22Rv1 (cell line): ENCODE measurements around the gene ACVR2A.
A peak's percentile ranks its signal among the peaks of the same experiment; 100 is the strongest.

Source experiments
- H3K27ac ChIP-seq: fragments of 450-650 bp; 2 replicates; pipeline ENCODE4 v1.5.1; 2017
- ZFX ChIP-seq: fragments of 450-650 bp; IDR thresholded peaks from 2 replicates; pipeline ENCODE4 v1.6.1; 2017; ENCODE audit warnings: antibody characterized with exemption, borderline replicate concordance
- TF ChIP-seq, protein P1 (sequence below): fragments of 450-650 bp; IDR thresholded peaks from 2 replicates; pipeline ENCODE4 v1.5.1; 2017; ENCODE audit warnings: mild to moderate bottlenecking

Gene ACVR2A

DNA sequence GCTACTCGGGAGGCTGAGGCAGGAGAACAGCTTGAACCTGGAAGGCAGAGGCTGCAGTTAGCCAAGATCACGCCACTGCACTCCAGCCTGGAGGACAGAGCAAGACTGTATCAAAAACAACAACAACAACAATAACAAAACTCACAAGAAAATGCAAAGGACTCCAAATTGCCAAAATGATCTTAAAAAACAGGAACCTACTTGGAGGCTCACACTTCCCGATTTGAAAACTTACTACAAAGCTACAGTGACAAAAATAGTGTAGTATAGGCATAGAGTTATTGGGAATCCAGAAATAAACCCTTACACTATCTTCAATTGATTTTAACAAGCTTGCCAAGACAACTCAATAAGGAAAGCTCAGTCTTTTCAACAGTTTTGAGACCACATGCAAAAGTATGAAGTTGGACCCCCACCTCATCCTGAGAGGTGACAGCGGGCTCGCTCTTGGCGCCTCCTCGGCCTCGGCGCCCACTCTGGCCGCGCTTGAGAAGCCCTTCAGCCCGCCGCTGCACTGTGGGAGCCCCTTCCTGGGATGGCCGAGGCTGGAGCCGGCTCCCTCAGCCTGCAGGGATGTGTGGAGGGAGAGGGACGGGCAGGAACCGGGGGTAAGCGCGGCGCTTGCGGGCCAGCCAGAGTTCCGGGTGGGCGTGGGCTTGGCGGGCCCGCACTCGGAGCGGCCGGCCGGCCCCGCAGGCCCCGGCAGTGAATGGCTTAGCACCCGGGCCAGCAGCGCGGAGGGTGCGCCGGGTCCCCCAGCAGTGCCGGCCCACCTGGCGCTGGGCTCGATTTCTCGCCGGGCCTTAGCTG, 18.3 kb upstream of the ACVR2A start:
- H3K27ac ChIP-seq, result no peak overlapping the region
- TF ChIP-seq ZFX, result no peak
- TF ChIP-seq, protein P1, sequence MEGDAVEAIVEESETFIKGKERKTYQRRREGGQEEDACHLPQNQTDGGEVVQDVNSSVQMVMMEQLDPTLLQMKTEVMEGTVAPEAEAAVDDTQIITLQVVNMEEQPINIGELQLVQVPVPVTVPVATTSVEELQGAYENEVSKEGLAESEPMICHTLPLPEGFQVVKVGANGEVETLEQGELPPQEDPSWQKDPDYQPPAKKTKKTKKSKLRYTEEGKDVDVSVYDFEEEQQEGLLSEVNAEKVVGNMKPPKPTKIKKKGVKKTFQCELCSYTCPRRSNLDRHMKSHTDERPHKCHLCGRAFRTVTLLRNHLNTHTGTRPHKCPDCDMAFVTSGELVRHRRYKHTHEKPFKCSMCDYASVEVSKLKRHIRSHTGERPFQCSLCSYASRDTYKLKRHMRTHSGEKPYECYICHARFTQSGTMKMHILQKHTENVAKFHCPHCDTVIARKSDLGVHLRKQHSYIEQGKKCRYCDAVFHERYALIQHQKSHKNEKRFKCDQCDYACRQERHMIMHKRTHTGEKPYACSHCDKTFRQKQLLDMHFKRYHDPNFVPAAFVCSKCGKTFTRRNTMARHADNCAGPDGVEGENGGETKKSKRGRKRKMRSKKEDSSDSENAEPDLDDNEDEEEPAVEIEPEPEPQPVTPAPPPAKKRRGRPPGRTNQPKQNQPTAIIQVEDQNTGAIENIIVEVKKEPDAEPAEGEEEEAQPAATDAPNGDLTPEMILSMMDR, result no peak

DNA sequence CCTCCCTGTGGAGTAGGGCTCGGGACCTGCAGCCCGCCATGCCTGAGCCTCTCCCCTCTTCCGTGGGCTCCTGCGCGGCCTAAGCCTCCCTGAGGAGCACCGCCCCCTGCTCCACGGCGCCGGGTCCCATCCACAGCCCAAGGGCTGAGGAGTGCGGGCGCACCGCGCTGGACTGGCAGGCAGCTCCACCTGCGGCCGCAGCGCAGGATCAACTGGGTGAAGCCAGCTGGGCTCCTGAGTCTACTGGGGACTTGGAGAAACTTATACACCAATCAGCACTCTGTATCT, 17.8 kb upstream of the ACVR2A start:
- no peak overlapping the region for H3K27ac ChIP-seq
- no peak for TF ChIP-seq ZFX
- TF ChIP-seq, protein P1, result no peak

- no peak overlapping the region for H3K27ac ChIP-seq
- no peak for TF ChIP-seq ZFX
- TF ChIP-seq, protein P1, result no peak
Observed at GRCh38 chr2:147829106-147829505, 15.7 kb upstream of the ACVR2A start.

- H3K27ac ChIP-seq, result no peak overlapping the region
- TF ChIP-seq, protein P1, result no peak
- TF ChIP-seq ZFX, result no peak
Observed at GRCh38 chr2:147836099-147836498, 8.7 kb upstream of the ACVR2A start.

GRCh38 chr2:147843391-147843863, 1.4 kb upstream of the ACVR2A start:
- TF ChIP-seq ZFX, result no peak
- TF ChIP-seq, protein P1, result no peak
- H3K27ac ChIP-seq, result peak overlapping the region; percentile 80; the same call in 1 of the 2 replicates

DNA sequence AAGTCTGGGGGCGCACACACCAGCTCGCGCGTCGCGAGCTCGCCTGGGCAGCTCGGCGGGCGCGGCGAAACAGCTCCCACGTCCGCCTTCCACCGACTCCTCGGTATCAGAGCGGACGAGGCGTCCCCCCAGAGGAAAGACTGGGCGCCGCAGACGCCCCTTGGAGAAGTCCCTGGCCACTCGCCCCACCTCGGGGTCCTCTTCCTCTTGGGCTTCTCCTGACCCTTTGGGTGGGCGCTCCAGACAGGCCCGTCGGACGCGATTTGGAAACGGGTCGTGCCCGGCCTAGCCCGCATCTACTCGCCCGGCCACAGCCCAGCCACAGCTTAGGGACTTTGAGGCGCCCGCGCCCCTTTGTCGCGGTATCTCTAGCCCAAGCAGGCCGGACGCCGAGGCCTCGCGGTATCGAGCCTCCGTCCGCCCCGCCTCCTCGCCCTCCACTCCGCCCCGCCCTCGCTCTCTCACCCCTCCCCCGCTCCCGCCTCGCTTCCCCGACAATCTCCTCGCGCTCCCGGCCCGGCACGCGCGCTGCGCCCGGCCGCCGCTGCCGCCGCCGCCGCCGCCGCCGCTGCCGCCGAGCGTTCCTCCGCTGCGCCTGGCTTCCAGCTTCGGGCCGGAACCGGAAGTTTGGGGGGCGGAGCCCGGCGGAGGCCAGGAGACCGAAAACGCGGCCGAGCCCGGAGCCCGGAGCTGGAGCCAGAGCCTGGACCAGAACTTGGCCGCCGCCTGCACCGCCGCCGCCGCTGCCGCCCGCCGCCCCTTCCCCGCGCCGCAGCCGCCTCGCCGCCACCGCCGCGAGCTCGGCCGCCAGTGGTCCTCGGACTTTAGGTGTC, 749 bp upstream of the ACVR2A start:
- TF ChIP-seq ZFX, result no peak
- TF ChIP-seq, protein P1, result no peak
- peak overlapping the region; percentile 80 for H3K27ac ChIP-seq

DNA sequence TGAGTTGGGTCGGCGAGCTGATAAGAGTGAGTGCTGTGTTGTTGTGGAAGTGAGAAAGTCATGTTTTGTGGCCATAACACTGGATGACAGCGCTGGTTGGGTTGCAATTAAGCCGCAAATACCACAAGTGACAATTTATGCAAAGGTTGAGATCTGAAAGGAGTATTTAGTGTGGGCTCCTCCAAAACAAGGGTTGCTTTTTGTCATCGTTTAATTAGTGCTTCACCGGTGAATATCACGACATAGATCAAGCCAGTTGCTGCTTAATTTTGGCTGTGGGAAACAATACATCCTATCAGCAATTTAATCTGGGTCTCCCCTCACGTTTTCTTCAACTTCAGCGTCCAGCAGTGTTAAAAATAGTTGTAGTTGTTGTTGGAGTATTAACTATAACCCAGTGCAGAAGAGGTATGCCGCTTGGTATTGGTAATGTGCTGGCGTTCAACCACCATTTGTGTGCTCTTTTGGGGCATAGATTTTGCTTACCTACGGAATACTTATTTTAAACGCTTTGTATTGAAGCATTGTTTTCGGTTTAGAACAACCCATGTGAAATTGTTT, 662 bp downstream of the ACVR2A start:
- peak overlapping the region; percentile 80 for H3K27ac ChIP-seq
- TF ChIP-seq ZFX, result no peak
- TF ChIP-seq, protein P1, result no peak
